DOHH2 (cell line): Measurements from ENCODE around the gene ITPA.

Source experiments
- CTCF ChIP-seq: fragments of 200-600 bp; sonication (generic); IDR thresholded peaks from one replicate; pipeline ENCODE4 v1.5.1; 2014; ENCODE audit warnings: antibody characterized with exemption, mild to moderate bottlenecking, low read depth, low read length; ENCODE audit not compliant: poor library complexity, severe bottlenecking
- EZH2phosphoT487 ChIP-seq: fragments of 200-600 bp; sonication (generic); IDR thresholded peaks from 2 replicates; pipeline ENCODE4 v1.6.1; 2017; ENCODE audit warnings: borderline replicate concordance, mild to moderate bottlenecking, antibody characterized with exemption, low read length, moderate library complexity, mixed read lengths

- TF ChIP-seq CTCF (no peak), EZH2phosphoT487 (no peak)
Measured at GRCh38 chr20:3227936-3228749, 18.8 kb downstream of the ITPA start.
